ENCODE measurements around the gene GRP.

GRP gene

GRCh38 chr18:59219672-59220163 lies at the start of gene GRP:
GRP (plus strand) TSS chr18:59220158; CDS start chr18:59220266, 108 bp downstream.
- DNase-seq (ENCODE audit: low read depth, low spot score): no peak

GRCh38 chr18:59172664-59173249 lies 47.2 kb upstream of the GRP start:
- DNase-seq (ENCODE audit: low read depth, low spot score): no peak

- DNase-seq (ENCODE audit: low read depth, low spot score): no peak
Measured at GRCh38 chr18:59177485-59177884, 42.5 kb upstream of the GRP start.

GRCh38 chr18:59180150-59180845 lies 39.7 kb upstream of the GRP start:
- DNase-seq (ENCODE audit: low read depth, low spot score): no peak

GRCh38 chr18:59182673-59183072 lies 37.3 kb upstream of the GRP start:
- no peak for DNase-seq (ENCODE audit: low read depth, low spot score)

GRCh38 chr18:59189008-59189407 lies 30.9 kb upstream of the GRP start:
- DNase-seq (ENCODE audit: low read depth, low spot score): no peak

- no peak for DNase-seq (ENCODE audit: low read depth, low spot score)
Measured at GRCh38 chr18:59189746-59190145, 30.2 kb upstream of the GRP start.

GRCh38 chr18:59196161-59196725 lies 23.7 kb upstream of the GRP start:
- DNase-seq (ENCODE audit: low read depth, low spot score): no peak

- no peak for DNase-seq (ENCODE audit: low read depth, low spot score)
Measured at GRCh38 chr18:59197636-59198035, 22.3 kb upstream of the GRP start.

GRCh38 chr18:59198215-59198614 lies 21.7 kb upstream of the GRP start:
- DNase-seq (ENCODE audit: low read depth, low spot score): no peak

GRCh38 chr18:59200787-59201186 lies 19.2 kb upstream of the GRP start:
- DNase-seq (ENCODE audit: low read depth, low spot score): no peak

GRCh38 chr18:59202258-59202820 lies 17.6 kb upstream of the GRP start:
- DNase-seq (ENCODE audit: low read depth, low spot score): no peak

GRCh38 chr18:59207506-59207905 lies 12.5 kb upstream of the GRP start:
- no peak for DNase-seq (ENCODE audit: low read depth, low spot score)

- DNase-seq (ENCODE audit: low read depth, low spot score): no peak
Measured at GRCh38 chr18:59208602-59209125, 11.3 kb upstream of the GRP start.

- DNase-seq (ENCODE audit: low read depth, low spot score): no peak
Measured at GRCh38 chr18:59210299-59210698, 9.7 kb upstream of the GRP start.

GRCh38 chr18:59211629-59212028 lies 8.3 kb upstream of the GRP start:
- DNase-seq (ENCODE audit: low read depth, low spot score): no peak

GRCh38 chr18:59218018-59218417 lies 1.9 kb upstream of the GRP start:
- no peak for DNase-seq (ENCODE audit: low read depth, low spot score)

- no peak for DNase-seq (ENCODE audit: low read depth, low spot score)
Measured at GRCh38 chr18:59220164-59220783, 316 bp downstream of the GRP start.

GRCh38 chr18:59220784-59221765 lies 1.1 kb downstream of the GRP start:
- no peak for DNase-seq (ENCODE audit: low read depth, low spot score)

- DNase-seq (ENCODE audit: low read depth, low spot score): no peak
Measured at GRCh38 chr18:59222341-59222740, 2.4 kb downstream of the GRP start.

- no peak for DNase-seq (ENCODE audit: low read depth, low spot score)
Measured at GRCh38 chr18:59228351-59228750, 8.4 kb downstream of the GRP start.

Measured in brain pericyte (primary cell).